ENCODE measurements around the gene MCAM.
A peak's percentile ranks its signal among the peaks of the same experiment; 100 is the strongest.

MCAM gene

GRCh38 chr11:119293461-119293860 is 23.5 kb downstream of the MCAM start:
- no peaks in the 10 kb centered on the region for H3K27me3 ChIP-seq (replicated peaks)
- no peak overlapping the region for H3K4me3 ChIP-seq (ENCODE audit: low read depth, low read length)
- H3K36me3 ChIP-seq (replicated peaks), result peaks cover 26% of the 10 kb centered on the region
- in situ Hi-C loops (cut with HindIII; ENCODE audit: low pct_ligation_motif_present, low sequenced_read_pairs), result no loop called here
- no peak for TF ChIP-seq CTCF (IDR thresholded peaks at IDR 0.05; ENCODE audit: low read depth, low read length, missing control alignments)
- no peak overlapping the region for H3K27ac ChIP-seq
- DNase-seq, result no peak

- DNase-seq, result no peak
Observed at GRCh38 chr11:119290894-119291497, 25.9 kb downstream of the MCAM start.

GRCh38 chr11:119288219-119288618 is 28.7 kb downstream of the MCAM start:
- Histone ChIP-seq H3K27me3 (replicated peaks) (no peaks in the 10 kb centered on the region), H3K27ac (no peak overlapping the region), H3K36me3 (replicated peaks) (peaks cover 33% of the 10 kb centered on the region), H3K4me3 (ENCODE audit: low read depth, low read length) (no peak overlapping the region)
- in situ Hi-C loops (cut with HindIII; ENCODE audit: low pct_ligation_motif_present, low sequenced_read_pairs), result no loop called here
- TF ChIP-seq CTCF (IDR thresholded peaks at IDR 0.05; ENCODE audit: low read depth, low read length, missing control alignments), result no peak
- DNase-seq, result no peak

More at GRCh38 chr11:119290894-119291497, 25.9 kb downstream of the MCAM start:
- in situ Hi-C loops (cut with HindIII; ENCODE audit: low pct_ligation_motif_present, low sequenced_read_pairs), result no loop called here
- Histone ChIP-seq H3K36me3 (replicated peaks) (peaks cover 21% of the 10 kb centered on the region), H3K4me3 (ENCODE audit: low read depth, low read length) (no peak overlapping the region), H3K27ac (no peak overlapping the region), H3K27me3 (replicated peaks) (no peaks in the 10 kb centered on the region)
- TF ChIP-seq CTCF (IDR thresholded peaks at IDR 0.05; ENCODE audit: low read depth, low read length, missing control alignments), result no peak

- no peak for DNase-seq
- Histone ChIP-seq H3K36me3 (replicated peaks) (peaks cover 23% of the 10 kb centered on the region), H3K27ac (no peak overlapping the region), H3K27me3 (replicated peaks) (no peaks in the 10 kb centered on the region), H3K4me3 (ENCODE audit: low read depth, low read length) (no peak overlapping the region)
- in situ Hi-C loops (cut with HindIII; ENCODE audit: low pct_ligation_motif_present, low sequenced_read_pairs), result no loop called here
- no peak for TF ChIP-seq CTCF (IDR thresholded peaks at IDR 0.05; ENCODE audit: low read depth, low read length, missing control alignments)
Observed at GRCh38 chr11:119285431-119285830, 31.5 kb downstream of the MCAM start.

- no peak overlapping the region for H3K4me3 ChIP-seq (ENCODE audit: low read depth, low read length)
- H3K27ac ChIP-seq, result no peak overlapping the region
- H3K36me3 ChIP-seq (replicated peaks), result peaks cover 23% of the 10 kb centered on the region
- peak; percentile 47 for TF ChIP-seq CTCF (IDR thresholded peaks at IDR 0.05; ENCODE audit: low read depth, low read length, missing control alignments)
- no peaks in the 10 kb centered on the region for H3K27me3 ChIP-seq (replicated peaks)
- in situ Hi-C loops (cut with HindIII; ENCODE audit: low pct_ligation_motif_present, low sequenced_read_pairs), result no loop called here
- DNase-seq, result no peak
Observed at GRCh38 chr11:119284344-119285157, 32.4 kb downstream of the MCAM start.
